Hepatocyte (in vitro differentiated cells): Measurements from ENCODE around the gene ZNF385A. TPM values are rescaled to one million over a fixed set of nuclear protein-coding genes. Genes with fewer than 3 reads are reported as not detected.

ENCODE experiments used
- DNase-seq: peaks from one replicate; pipeline ENCODE4 v3.0.0-alpha.2; 2016; ENCODE audit warnings: low spot score
- H2AFZ ChIP-seq: fragments of 200-600 bp; sonication (generic); 2 replicates; pipeline ENCODE4 v1.6.0; 2016; ENCODE audit warnings: antibody characterized with exemption, mild to moderate bottlenecking
- H3K27ac ChIP-seq: fragments of 200-600 bp; sonication (generic); 2 replicates; pipeline ENCODE4 v1.5.1; 2016; ENCODE audit warnings: mild to moderate bottlenecking
- H3K27me3 ChIP-seq: fragments of 200-600 bp; sonication (generic); 2 replicates; pipeline ENCODE4 v1.6.1; 2016
- H3K36me3 ChIP-seq: fragments of 200-600 bp; sonication (generic); replicated peaks from 2 replicates; pipeline ENCODE4 v1.5.1; 2016; ENCODE audit warnings: low read depth; ENCODE audit not compliant: insufficient read depth
- H3K4me1 ChIP-seq: fragments of 200-600 bp; sonication (generic); 2 replicates; pipeline ENCODE4 v1.5.1; 2016; ENCODE audit warnings: mild to moderate bottlenecking, moderate library complexity; ENCODE audit not compliant: insufficient read depth
- H3K4me2 ChIP-seq: fragments of 200-600 bp; sonication (generic); 2 replicates; pipeline ENCODE4 v1.6.0; 2016
- H3K4me3 ChIP-seq: fragments of 200-600 bp; sonication (generic); 2 replicates; pipeline ENCODE4 v1.5.1; 2016; ENCODE audit warnings: mild to moderate bottlenecking
- H3K79me2 ChIP-seq: fragments of 200-600 bp; sonication (generic); 2 replicates; pipeline ENCODE4 v1.6.0; 2017; ENCODE audit warnings: mild to moderate bottlenecking
- H3K9me2 ChIP-seq: fragments of 200-600 bp; sonication (generic); replicated peaks from 2 replicates; pipeline ENCODE4 v1.6.0; 2017; ENCODE audit warnings: mild to moderate bottlenecking; ENCODE audit not compliant: insufficient read depth
- H3K9me3 ChIP-seq: fragments of 200-600 bp; sonication (generic); 2 replicates; pipeline ENCODE4 v1.5.1; 2016; ENCODE audit warnings: low read depth, mild to moderate bottlenecking
- H4K20me1 ChIP-seq: fragments of 200-600 bp; sonication (generic); 2 replicates; pipeline ENCODE4 v1.6.0; 2016; ENCODE audit warnings: mild to moderate bottlenecking; ENCODE audit not compliant: insufficient read depth, poor library complexity, severe bottlenecking
- CTCF ChIP-seq: fragments of 200-600 bp; sonication (generic); IDR thresholded peaks from 2 replicates; pipeline ENCODE4 v1.5.1; 2016; ENCODE audit warnings: antibody characterized with exemption, mild to moderate bottlenecking; ENCODE audit not compliant: poor library complexity
- EZH2 ChIP-seq: fragments of 200-600 bp; sonication (generic); IDR thresholded peaks from 2 replicates; pipeline ENCODE4 v1.6.1; 2016; ENCODE audit warnings: antibody characterized with exemption, mild to moderate bottlenecking, borderline replicate concordance
- EZH2phosphoT487 ChIP-seq: fragments of 200-600 bp; sonication (generic); IDR thresholded peaks from one replicate; pipeline ENCODE4 v1.6.1; 2018; ENCODE audit warnings: antibody characterized with exemption, mild to moderate bottlenecking, low read depth, moderate library complexity; ENCODE audit not compliant: unreplicated experiment, severe bottlenecking
- WGBS: methylation state at CpG from one replicate; pipeline ENCODE4 v1.1.6; 2016; ENCODE audit warnings: low lambda C conversion rate; ENCODE audit errors: missing lambda C conversion rate; 5-methylcytosine and 5-hydroxymethylcytosine counted together
- polyA plus RNA-seq: library from polyadenylated mRNA; unstranded; fragments of >200 nt; fragmentation: Nextera tagmentation; extraction: Ambion mirVana; gene quantifications from 2 replicates; pipeline ENCODE4 v1.2.1, GENCODE V29; 2016
- total RNA-seq: library from RNA; depleted of rRNA; stranded (reverse); fragments of >200 nt; gene quantifications from 2 replicates; pipeline ENCODE4 v1.2.3, GENCODE V29; 2014

Gene ZNF385A
- total and polyA plus RNA-seq, 2 experiments from 2014 or later, result 4.2 to 5.6 TPM

GRCh38 chr12:54377007-54377406 is 7.5 kb downstream of the ZNF385A start:
- TF ChIP-seq EZH2phosphoT487 (no peak), EZH2 (no peak), CTCF (no peak)
- Histone ChIP-seq H3K27ac (no peak overlapping the region), H3K79me2 (no peaks in the 10 kb centered on the region), H3K4me3 (no peak overlapping the region), H3K27me3 (no peaks in the 10 kb centered on the region), H3K9me3 (no peaks in the 10 kb centered on the region), H3K36me3 (no peaks in the 10 kb centered on the region), H3K4me1 (peaks cover 8% of the 10 kb centered on the region), H3K4me2 (no peak overlapping the region), H4K20me1 (no peaks in the 10 kb centered on the region), H3K9me2 (no peaks in the 10 kb centered on the region), H2AFZ (no peak overlapping the region)
- DNase-seq, result no peak
- WGBS, result 75% methylated on average over 2 of the region's 2 CpGs

- Histone ChIP-seq H4K20me1 (no peaks in the 10 kb centered on the region), H3K79me2 (no peaks in the 10 kb centered on the region), H3K27me3 (no peaks in the 10 kb centered on the region), H3K4me1 (peaks cover 12% of the 10 kb centered on the region), H3K4me2 (no peak overlapping the region), H2AFZ (no peak overlapping the region), H3K27ac (no peak overlapping the region), H3K9me2 (no peaks in the 10 kb centered on the region), H3K36me3 (no peaks in the 10 kb centered on the region), H3K9me3 (no peaks in the 10 kb centered on the region), H3K4me3 (no peak overlapping the region)
- WGBS, result 69% methylated on average over 4 of the region's 4 CpGs
- TF ChIP-seq CTCF (no peak), EZH2phosphoT487 (no peak), EZH2 (no peak)
- DNase-seq, result no peak
Observed at GRCh38 chr12:54376596-54376995, 7.9 kb downstream of the ZNF385A start.

- WGBS, result 93% methylated on average over 1 of the region's 2 CpGs
- H3K4me1 ChIP-seq, result peaks cover 21% of the 10 kb centered on the region
Observed at GRCh38 chr12:54375259-54375579, 9.3 kb downstream of the ZNF385A start.

More at GRCh38 chr12:54375259-54375579, 9.3 kb downstream of the ZNF385A start:
- no peak overlapping the region for H2AFZ ChIP-seq
- TF ChIP-seq EZH2 (no peak), EZH2phosphoT487 (no peak), CTCF (no peak)
- H3K27me3 ChIP-seq, result no peaks in the 10 kb centered on the region
- no peaks in the 10 kb centered on the region for H4K20me1 ChIP-seq
- H3K9me3 ChIP-seq, result no peaks in the 10 kb centered on the region
- no peak overlapping the region for H3K27ac ChIP-seq
- no peak overlapping the region for H3K4me2 ChIP-seq
- no peaks in the 10 kb centered on the region for H3K9me2 ChIP-seq
- DNase-seq, result no peak
- no peak overlapping the region for H3K4me3 ChIP-seq
- H3K79me2 ChIP-seq, result no peaks in the 10 kb centered on the region
- no peaks in the 10 kb centered on the region for H3K36me3 ChIP-seq
